Activated T-cell treated with anti-CD3 and anti-CD28 coated beads, Interleukin-2, amount 50 U/mL, for 72 hours (primary cell): ENCODE data around the gene RBM19. TPM values are rescaled to one million over a fixed set of nuclear protein-coding genes. Genes with fewer than 3 reads are reported as not detected.
"Not testable (repeated sequence)": the region's sequence is repeated elsewhere in the genome, so short reads cannot be mapped to it uniquely, and the experiment has no call there.

ENCODE experiments used
- ATAC-seq, 2 donors: fragments of 150-1000 bp; cut with Tn5 transposase; replicated peaks in 1 of 2; 2 replicates each; pipeline ENCODE4 v1.10.0; 2021; ENCODE audit warnings: moderate library complexity in 2 of 2, mild to moderate bottlenecking in 1 of 2
- DNase-seq, 2 donors: peaks; one replicate each; pipeline ENCODE4 v3.0.0; 2021 to 2022; ENCODE audit warnings: mixed read lengths in 1 of 2
- H3K27ac Mint-ChIP-seq: one replicate; pipeline ENCODE4 v1.8.0; 2022; ENCODE audit warnings: mild to moderate bottlenecking, moderate library complexity, mixed read lengths
- H3K27me3 Mint-ChIP-seq: one replicate; pipeline ENCODE4 v1.8.0; 2022; ENCODE audit warnings: low read depth, mixed read lengths
- H3K36me3 Mint-ChIP-seq, 2 donors: one replicate each; pipeline ENCODE4 v1.8.0; 2022; ENCODE audit warnings: mixed read lengths in 2 of 2, mild to moderate bottlenecking in 1 of 2; ENCODE audit not compliant: insufficient read depth in 2 of 2
- H3K4me1 Mint-ChIP-seq: one replicate; pipeline ENCODE4 v1.8.0; 2022; ENCODE audit warnings: low read depth, mixed read lengths
- H3K4me3 Mint-ChIP-seq, 2 donors: one replicate each; pipeline ENCODE4 v1.8.0; 2022; ENCODE audit warnings: mild to moderate bottlenecking in 2 of 2, mixed read lengths in 2 of 2, moderate library complexity in 2 of 2
- H3K9me3 Mint-ChIP-seq, 2 donors: one replicate each; pipeline ENCODE4 v1.8.0; 2022; ENCODE audit warnings: mixed read lengths in 2 of 2
- total RNA-seq, 2 donors: library from RNA; stranded (reverse); gene quantifications; one replicate each; pipeline ENCODE4 v1.2.3, GENCODE V29; 2022

Gene RBM19
- total RNA-seq, 2 donors from 2014 or later, result 76.2 to 84.8 TPM

DNA sequence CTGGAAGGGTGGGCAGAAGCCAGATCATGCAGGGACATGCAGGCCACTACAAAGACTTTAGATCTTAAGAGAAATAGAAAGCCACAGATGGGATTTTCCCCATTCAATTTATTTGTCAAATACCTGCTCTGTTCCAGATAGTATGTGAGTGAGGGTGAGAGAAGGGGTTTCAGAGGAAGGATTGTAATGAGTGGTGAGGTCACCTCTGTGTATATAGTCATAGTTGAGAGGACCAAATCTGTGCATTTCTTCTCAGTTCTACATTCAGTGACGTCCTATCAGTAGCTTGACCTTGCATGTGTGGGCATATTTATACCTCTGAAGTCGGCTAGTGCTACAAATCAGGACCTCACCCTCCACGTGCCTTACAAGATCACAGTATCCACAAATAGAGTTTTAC is 31.2 kb upstream of the RBM19 start:
- H3K27me3 Mint-ChIP-seq, result peaks cover 26% of the 10 kb centered on the region
- no peak overlapping the region for H3K27ac Mint-ChIP-seq
- H3K4me3 Mint-ChIP-seq, result no peak overlapping the region
- H3K36me3 Mint-ChIP-seq, result no peaks in the 10 kb centered on the region
- no peak for DNase-seq
- no peaks in the 10 kb centered on the region for H3K9me3 Mint-ChIP-seq
- H3K4me1 Mint-ChIP-seq, result peaks cover 6% of the 10 kb centered on the region
- peak in 1 of 2 donors; percentile 13 for ATAC-seq

DNA sequence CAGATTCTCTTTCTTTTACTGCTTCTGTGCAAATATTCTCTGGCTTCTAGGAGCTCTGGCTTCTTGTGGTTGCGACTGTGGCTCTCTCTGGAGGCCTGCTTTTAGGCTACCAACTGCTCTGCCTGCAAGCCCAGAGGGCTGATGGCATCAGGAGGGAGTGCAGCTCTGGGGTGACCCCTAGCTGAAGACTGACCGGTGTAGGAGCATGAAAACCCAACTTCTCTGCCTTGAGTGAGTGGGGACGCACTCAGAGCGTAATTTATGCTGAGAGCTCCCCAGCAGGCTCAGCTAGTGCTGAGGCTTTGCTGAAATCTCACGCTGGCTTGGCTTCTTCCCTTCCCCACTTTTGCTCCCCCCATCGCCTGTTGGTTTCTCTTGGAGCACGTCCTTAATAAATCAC is 29.9 kb upstream of the RBM19 start:
- Mint-ChIP-seq H3K27ac (no peak overlapping the region), H3K36me3 (no peaks in the 10 kb centered on the region), H3K9me3 (no peaks in the 10 kb centered on the region)

DNA sequence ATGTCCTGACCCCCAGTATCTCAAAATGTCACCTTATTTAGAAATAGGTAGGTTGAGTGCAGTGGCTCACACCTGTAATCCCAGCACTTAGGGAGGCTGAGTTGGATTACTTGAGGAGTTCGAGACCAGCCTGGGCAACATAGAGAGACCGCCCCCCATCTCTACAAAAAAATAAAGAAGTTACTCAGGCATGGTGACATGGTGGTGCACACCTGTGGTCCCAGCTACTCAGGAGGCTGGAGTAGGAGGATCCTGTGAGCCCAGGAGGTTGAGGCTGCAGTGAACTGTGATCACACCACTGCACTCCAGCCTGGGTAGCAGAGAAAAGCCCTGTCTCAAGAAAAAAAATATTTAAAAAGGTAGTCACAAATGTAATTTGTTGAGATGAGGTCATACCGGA is 27.9 kb upstream of the RBM19 start:
- Mint-ChIP-seq H3K36me3 (no peaks in the 10 kb centered on the region), H3K4me1 (peaks cover 6% of the 10 kb centered on the region), H3K4me3 (no peak overlapping the region), H3K27me3 (peaks cover 23% of the 10 kb centered on the region), H3K27ac (no peak overlapping the region), H3K9me3 (no peaks in the 10 kb centered on the region)
- DNase-seq (no peak), ATAC-seq (no peak)

More for the DNA sequence above, 29.9 kb upstream of the RBM19 start:
- Mint-ChIP-seq H3K27me3 (peaks cover 29% of the 10 kb centered on the region), H3K4me3 (no peak overlapping the region), H3K4me1 (peaks cover 6% of the 10 kb centered on the region)
- DNase-seq (no peak), ATAC-seq (no peak)

DNA sequence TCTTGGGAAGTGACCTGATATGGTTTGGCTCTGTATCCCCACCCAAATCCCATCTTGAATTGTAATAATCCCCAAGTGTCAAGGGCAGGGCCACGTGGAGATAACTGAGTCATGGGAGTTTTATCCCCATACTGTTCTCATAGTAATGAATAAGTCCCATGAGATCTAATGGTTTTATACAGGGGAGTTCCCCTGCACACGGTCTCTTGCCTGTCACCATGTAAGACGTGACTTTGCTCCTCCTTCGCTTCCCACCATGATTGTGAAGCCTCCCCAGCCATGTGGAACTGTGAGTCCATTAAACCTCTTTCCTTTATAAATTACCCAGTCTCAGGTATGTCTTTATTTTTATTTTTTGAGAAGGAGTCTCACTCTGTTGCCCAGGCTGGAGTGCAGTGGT is 26.6 kb upstream of the RBM19 start:
- H3K36me3 Mint-ChIP-seq, DNase-seq, H3K4me1 Mint-ChIP-seq, H3K27ac Mint-ChIP-seq, H3K9me3 Mint-ChIP-seq, ATAC-seq, H3K4me3 Mint-ChIP-seq: not testable (repeated sequence)
- peaks cover 30% of the 10 kb centered on the region for H3K27me3 Mint-ChIP-seq

DNA sequence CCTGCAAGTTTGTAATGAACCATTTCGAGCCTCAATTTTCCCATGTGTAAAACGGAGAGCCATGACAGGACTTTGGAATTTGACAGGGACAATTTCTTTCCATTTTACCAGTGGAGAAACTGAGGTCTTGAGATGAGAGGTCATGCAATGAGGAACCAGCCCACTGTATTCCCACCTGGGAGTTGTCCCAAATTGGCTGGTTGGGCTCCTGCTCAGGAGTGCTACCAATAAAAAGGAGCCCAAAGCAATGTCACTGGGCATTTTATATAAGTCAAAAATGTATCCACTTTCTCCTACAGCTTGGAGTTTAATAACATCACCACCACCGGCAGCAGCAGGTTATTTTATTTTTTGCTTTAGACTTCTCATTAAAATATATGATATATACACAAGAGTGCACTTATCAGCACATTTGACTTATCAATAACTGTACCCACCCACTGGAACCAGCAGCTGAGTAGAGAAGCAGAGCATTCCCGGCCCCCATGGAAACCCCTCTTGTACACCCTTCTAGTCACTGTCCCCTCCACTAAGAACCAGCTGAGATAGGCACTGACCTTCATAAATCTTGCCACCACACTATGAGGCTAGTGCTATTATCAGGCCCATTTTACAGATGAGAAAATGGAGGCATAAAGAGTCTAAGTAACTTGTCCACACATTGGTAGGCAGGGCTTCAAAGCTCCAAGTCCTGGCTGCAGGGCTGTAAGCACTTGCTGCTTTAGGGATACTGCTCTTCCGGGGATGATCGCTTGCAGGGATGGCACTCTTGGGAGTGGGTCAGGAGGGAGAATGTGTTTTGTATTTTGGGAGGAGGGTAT is 25.3 kb upstream of the RBM19 start:
- Mint-ChIP-seq H3K27ac (no peak overlapping the region), H3K27me3 (peaks cover 38% of the 10 kb centered on the region), H3K9me3 (no peaks in the 10 kb centered on the region), H3K36me3 (no peaks in the 10 kb centered on the region), H3K4me3 (no peak overlapping the region), H3K4me1 (no peaks in the 10 kb centered on the region)
- DNase-seq (no peak), ATAC-seq (no peak)

DNA sequence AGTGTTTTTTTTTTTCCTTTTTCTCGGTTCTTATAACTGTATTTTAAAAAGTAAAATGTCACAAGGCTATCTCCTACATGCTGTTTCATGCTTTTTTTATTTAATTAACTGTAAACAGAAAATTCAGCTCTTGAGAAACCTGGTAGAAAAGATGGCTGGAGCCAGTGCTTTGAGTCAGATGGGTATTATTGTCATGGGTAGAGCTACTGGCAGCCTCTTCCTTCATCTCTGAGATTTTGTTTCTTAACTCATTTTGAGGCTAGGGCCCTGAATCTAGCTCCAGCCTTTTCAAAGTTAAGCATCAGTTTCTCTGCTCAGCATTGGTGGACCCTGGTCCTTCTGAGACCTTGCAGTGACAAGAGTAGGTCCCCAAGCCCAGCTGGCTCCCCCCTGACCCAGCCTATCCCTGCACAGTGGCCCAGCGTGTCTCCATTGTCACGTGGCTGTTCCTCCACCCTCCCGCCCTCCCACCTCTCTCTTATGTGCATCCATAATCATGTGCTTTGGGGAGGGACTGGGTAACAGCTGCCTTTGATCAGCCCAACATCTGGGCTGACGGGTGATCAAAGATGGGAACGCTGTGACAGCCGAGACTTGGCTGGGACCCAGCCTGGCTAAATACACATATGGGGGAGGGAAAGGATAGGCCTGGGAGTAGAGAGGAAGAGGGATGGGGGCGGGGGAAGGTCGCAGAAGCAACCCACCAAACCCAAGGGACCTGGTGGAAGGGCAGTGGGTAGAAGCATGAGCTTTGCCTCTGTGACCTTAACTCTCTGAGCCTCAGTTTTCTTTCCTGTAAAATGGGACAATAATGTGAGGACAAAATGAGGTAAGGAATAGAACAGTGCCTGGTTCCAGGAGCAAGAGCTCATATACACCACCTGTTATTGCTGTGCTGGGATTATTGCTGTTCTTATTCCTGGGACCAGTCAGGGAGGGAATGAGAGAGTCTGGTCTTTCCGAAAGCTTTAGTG is 24.4 kb upstream of the RBM19 start:
- ATAC-seq, result no peak
- H3K36me3 Mint-ChIP-seq, result no peaks in the 10 kb centered on the region
- peaks cover 38% of the 10 kb centered on the region for H3K27me3 Mint-ChIP-seq
- no peaks in the 10 kb centered on the region for H3K9me3 Mint-ChIP-seq
- no peaks in the 10 kb centered on the region for H3K4me1 Mint-ChIP-seq
- DNase-seq, result no peak
- no peak overlapping the region for H3K4me3 Mint-ChIP-seq
- H3K27ac Mint-ChIP-seq, result no peak overlapping the region

DNA sequence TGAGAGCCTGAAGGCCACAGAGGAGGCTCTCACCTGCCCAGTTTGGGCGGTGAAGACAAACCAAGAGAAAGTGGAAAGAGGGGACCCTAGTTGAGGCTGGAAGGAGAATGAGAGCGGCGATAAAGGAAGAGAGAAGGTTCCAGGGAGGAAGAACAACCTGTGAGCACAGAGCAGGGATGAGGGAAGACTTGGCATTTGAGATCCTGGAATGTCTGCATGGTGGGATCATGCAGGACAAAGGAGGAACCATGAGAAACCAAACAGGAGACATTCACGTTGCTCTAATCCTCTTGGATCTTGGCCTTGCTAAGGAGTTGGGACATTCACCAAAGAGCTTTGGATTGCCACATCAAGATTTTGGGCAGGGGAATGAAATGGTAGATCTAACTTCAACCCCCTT is 22.9 kb upstream of the RBM19 start:
- Mint-ChIP-seq H3K9me3 (no peaks in the 10 kb centered on the region), H3K4me3 (no peak overlapping the region)

DNA sequence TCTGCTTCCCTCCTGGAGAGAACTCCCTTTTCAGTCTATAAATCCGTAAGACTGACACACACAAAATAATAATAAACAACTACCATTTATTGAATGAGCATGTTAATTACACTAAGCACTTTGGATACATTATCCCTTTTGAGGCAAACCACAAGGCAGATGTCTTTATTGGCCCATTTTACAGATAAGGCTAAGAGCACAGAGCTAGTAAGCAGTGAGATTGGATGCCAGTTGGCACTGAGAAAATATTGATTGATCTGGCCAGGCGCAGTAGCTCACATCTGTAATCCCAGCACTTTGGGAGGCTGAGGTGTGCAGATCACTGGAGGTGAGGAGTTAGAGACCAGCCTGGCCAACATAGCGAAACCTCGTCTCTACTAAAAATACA is 21.9 kb upstream of the RBM19 start:
- Mint-ChIP-seq H3K36me3 (no peaks in the 10 kb centered on the region), H3K27me3 (peaks cover 36% of the 10 kb centered on the region), H3K4me1 (no peaks in the 10 kb centered on the region), H3K27ac (no peak overlapping the region), H3K4me3 (no peak overlapping the region), H3K9me3 (no peaks in the 10 kb centered on the region)
- ATAC-seq (no peak), DNase-seq (no peak)

More for the DNA sequence above, 22.9 kb upstream of the RBM19 start:
- Mint-ChIP-seq H3K4me1 (no peaks in the 10 kb centered on the region), H3K27me3 (peaks cover 38% of the 10 kb centered on the region), H3K27ac (no peak overlapping the region), H3K36me3 (no peaks in the 10 kb centered on the region)
- ATAC-seq (no peak), DNase-seq (no peak)

DNA sequence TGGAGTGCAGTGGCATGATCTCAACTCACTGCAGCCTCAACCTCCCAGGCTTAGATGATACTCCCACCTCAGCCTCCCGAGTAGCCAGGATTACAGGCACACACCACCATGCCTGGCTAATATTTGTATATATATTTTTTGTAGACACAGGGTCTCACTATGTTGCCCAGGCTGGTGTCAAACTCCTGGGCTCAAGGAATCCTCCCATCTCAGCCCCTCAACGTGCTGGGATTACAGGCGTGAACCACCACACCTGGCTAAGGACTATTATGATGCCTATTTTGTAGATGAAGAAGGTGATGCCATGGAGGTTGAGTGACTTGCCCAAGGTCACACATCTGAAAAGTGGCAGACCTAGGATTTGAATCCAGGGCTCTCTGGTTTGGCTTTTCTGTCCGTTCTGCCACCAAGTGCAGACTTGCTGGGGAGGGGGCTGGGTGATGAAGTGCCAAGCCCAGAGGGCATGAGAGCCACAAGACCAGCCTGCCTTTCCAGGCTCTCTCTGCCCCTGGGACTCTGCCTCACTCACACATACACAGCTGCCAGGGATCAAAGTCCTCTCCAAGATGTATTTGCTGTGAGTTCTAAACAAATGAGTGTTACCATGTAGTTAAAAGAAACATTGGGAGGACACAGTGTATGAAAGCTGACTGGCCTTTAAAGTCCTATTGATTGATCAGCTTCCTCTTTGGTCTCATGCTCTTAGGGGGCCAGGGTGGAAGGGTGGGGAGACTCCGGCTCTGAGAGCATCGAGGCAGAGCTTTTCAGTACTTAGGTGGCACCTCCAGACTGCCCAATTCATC is 21.3 kb upstream of the RBM19 start:
- H3K4me1 Mint-ChIP-seq, result no peaks in the 10 kb centered on the region
- ATAC-seq (no peak), DNase-seq (no peak)
- H3K27ac Mint-ChIP-seq, result no peak overlapping the region
- no peaks in the 10 kb centered on the region for H3K36me3 Mint-ChIP-seq
- no peaks in the 10 kb centered on the region for H3K9me3 Mint-ChIP-seq
- no peak overlapping the region for H3K4me3 Mint-ChIP-seq
- peaks cover 30% of the 10 kb centered on the region for H3K27me3 Mint-ChIP-seq

DNA sequence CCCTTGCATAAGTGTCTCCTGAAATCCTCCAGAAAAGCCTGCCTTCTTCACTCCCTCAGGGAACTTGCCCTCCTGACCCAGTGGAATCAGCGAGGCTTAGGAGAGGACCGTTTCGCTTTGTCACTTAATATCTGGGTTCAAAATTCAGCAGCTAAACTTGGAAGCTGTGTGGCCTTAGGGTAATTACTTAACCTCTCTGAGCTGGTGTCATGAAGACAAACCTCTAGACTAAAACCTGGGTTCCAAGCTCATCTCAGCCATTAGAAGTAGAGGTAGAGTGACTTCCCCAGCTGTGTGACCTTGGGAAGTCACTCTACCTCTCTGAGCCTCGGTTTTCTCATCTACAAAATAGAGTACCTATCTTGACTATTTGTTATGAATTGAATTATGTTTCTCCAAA is 18.3 kb upstream of the RBM19 start:
- ATAC-seq, result no peak
- peaks cover 34% of the 10 kb centered on the region for H3K27me3 Mint-ChIP-seq
- H3K36me3 Mint-ChIP-seq, result no peaks in the 10 kb centered on the region
- DNase-seq, result no peak
- no peak overlapping the region for H3K27ac Mint-ChIP-seq
- H3K9me3 Mint-ChIP-seq, result no peaks in the 10 kb centered on the region
- no peaks in the 10 kb centered on the region for H3K4me1 Mint-ChIP-seq
- no peak overlapping the region for H3K4me3 Mint-ChIP-seq

DNA sequence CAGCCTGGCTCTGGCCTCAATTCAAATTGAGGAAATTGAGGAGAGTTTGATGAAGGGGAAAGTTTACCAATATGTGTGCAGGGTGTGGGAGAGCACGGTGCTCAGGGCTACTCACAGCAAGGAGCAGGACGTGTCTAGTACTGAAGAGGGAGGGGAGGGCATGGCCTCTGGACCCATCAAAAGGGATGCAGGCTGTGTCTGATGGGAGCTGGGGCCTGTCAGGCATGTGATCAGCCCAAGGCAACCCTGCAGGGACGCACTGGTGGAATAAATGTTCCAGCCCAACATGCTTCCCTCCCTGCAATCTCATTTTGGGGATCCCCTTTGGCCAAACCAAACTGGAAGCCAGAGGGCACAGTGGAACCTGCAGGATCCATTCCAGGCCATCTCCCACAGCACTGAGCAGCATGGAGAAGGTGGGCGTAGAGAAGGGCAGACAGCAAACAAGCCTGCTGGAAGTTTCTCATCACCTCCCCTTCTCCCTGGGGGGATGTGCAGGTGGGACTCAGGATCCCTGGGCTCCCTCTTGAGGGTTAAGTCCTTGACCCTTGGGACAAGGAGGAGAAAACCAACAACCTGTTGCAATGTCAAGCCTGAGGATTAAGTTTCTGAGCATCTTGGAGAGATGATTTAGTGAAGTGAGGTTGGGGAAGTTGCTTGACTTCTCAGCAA is 17.8 kb upstream of the RBM19 start:
- no peak overlapping the region for H3K27ac Mint-ChIP-seq
- no peaks in the 10 kb centered on the region for H3K36me3 Mint-ChIP-seq
- no peaks in the 10 kb centered on the region for H3K4me1 Mint-ChIP-seq
- no peak overlapping the region for H3K4me3 Mint-ChIP-seq
- H3K27me3 Mint-ChIP-seq, result peaks cover 31% of the 10 kb centered on the region
- DNase-seq, result no peak
- no peak for ATAC-seq
- no peaks in the 10 kb centered on the region for H3K9me3 Mint-ChIP-seq

DNA sequence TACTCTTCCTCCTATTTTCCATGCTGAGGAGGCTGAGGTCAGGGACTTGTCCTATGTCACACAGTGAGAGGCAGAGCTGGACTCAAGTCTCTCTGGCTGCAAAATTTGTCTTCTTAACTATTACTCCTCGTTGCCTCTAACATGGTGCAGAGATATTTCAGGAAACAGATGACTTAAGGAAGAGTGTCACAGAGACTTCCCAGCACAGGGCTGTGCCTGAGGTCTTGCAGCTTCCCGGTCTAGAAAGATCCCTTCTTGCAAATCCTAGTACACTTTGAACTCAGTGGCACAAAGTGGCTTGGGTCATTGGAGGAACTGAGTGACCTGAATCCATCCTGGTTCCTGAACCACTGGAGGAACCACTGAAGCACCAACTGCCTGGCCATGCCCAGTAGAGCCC is 17.1 kb upstream of the RBM19 start:
- no peak for DNase-seq
- Mint-ChIP-seq H3K4me3 (no peak overlapping the region), H3K4me1 (no peaks in the 10 kb centered on the region), H3K27ac (no peak overlapping the region), H3K9me3 (no peaks in the 10 kb centered on the region), H3K36me3 (no peaks in the 10 kb centered on the region), H3K27me3 (peaks cover 30% of the 10 kb centered on the region)
- no peak for ATAC-seq
